GM21786 (cell line): ENCODE measurements around the gene C2CD3.
A peak's percentile ranks its signal among the peaks of the same experiment; 100 is the strongest.
"Not testable (repeated sequence)": the region's sequence is repeated elsewhere in the genome, so short reads cannot be mapped to it uniquely, and the experiment has no call there.

Source experiments
- ATAC-seq: cut with Tn5 transposase; IDR thresholded peaks from one replicate; pipeline ENCODE4 v1.9.1; 2021; ENCODE audit not compliant: unreplicated experiment

The C2CD3 gene

GRCh38 chr11:74168838-74169237, 2.0 kb downstream of the C2CD3 start:
- no peak for ATAC-seq

GRCh38 chr11:74162681-74163467, 7.9 kb downstream of the C2CD3 start:
- peak; percentile 70 for ATAC-seq

GRCh38 chr11:74159642-74160041, 11.2 kb downstream of the C2CD3 start:
- no peak for ATAC-seq

GRCh38 chr11:74157169-74157568, 13.6 kb downstream of the C2CD3 start:
- no peak for ATAC-seq

GRCh38 chr11:74154620-74155281, 16.1 kb downstream of the C2CD3 start:
- ATAC-seq = no peak

GRCh38 chr11:74153224-74153623, 17.6 kb downstream of the C2CD3 start:
- no peak for ATAC-seq

- no peak for ATAC-seq
These were observed 23.4 kb downstream of the C2CD3 start for GRCh38 chr11:74147199-74147929.

- no peak for ATAC-seq
These were observed 26.2 kb downstream of the C2CD3 start for GRCh38 chr11:74144592-74144991.

- no peak for ATAC-seq
These were observed 28.2 kb downstream of the C2CD3 start for GRCh38 chr11:74142624-74143023.

GRCh38 chr11:74141908-74142307, 28.9 kb downstream of the C2CD3 start:
- ATAC-seq = no peak

GRCh38 chr11:74141241-74141695, 29.5 kb downstream of the C2CD3 start:
- ATAC-seq = no peak

- ATAC-seq = not testable (repeated sequence)
These were observed 30.8 kb downstream of the C2CD3 start for GRCh38 chr11:74139919-74140431.

GRCh38 chr11:74139151-74139918, 31.5 kb downstream of the C2CD3 start:
- ATAC-seq = no peak

- ATAC-seq = no peak
These were observed 32.2 kb downstream of the C2CD3 start for GRCh38 chr11:74138572-74138971.

GRCh38 chr11:74138021-74138420, 32.8 kb downstream of the C2CD3 start:
- ATAC-seq = no peak

- no peak for ATAC-seq
These were observed 35.5 kb downstream of the C2CD3 start for GRCh38 chr11:74135127-74135840.

- ATAC-seq = no peak
These were observed 36.1 kb downstream of the C2CD3 start for GRCh38 chr11:74134661-74135060.

- no peak for ATAC-seq
These were observed 37.4 kb downstream of the C2CD3 start for GRCh38 chr11:74133436-74133835.

GRCh38 chr11:74132833-74133232, 38.0 kb downstream of the C2CD3 start:
- no peak for ATAC-seq

- not testable (repeated sequence) for ATAC-seq
These were observed 41.7 kb downstream of the C2CD3 start for GRCh38 chr11:74129121-74129520.
